Measurements from ENCODE around the gene ZIC5. TPM values are rescaled to one million over a fixed set of nuclear protein-coding genes. Genes with fewer than 3 reads are reported as not detected.

ZIC5 gene
- total RNA-seq, 1 donor from 2014 or later, result not detected

DNA sequence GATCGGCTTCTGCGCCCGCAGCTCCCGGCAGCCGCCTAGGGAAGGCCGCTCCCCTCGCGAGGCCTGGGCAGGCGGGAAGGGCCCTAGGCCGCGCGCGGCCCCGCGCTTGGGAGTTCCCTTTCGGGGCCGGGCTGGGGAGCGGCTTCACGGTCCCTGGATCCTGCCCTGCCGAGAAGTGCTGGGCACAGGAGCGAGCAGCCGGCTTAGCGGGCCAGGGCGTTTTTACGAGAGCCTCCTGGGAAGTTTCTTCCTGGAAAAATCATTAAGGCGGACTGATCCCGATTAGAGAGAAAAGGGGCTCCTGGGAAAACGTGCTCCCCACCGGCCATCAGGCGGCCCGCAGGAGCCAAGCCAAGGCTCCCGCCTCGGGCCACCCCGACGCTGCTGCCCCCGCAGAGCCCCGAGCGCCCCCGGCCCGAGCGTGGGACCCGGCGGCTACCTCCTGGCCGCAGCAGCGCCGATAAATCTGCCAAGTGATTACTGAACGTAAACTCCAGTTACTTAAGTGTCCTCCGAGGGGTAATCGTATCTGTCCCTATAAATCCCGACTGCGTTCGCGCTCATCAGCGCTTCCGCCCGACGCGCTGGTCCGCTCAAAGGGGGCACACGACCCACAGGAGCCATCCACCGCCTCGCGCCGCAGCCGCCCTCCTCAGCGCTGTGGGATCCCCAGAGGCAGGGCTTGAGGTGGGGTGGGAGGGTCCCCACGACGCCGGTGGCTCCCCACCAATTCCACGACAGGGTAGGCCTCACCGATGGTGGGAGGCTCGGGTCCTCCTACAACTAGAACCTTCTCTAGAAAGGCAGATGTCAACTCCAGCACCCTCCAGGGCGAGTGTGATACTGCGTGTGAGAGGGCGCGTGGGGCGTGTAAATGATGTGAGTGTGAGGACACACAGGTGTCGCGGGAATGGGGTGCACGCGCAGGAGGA is 2.8 kb downstream of the ZIC5 start:
- Histone ChIP-seq H3K27me3 (peaks cover 54% of the 10 kb centered on the region), H3K27ac (no peak overlapping the region), H3K36me3 (no peaks in the 10 kb centered on the region), H3K4me3 (peak overlapping the region; percentile 43 to 50), H3K4me1 (peaks cover 18% of the 10 kb centered on the region in 2 donors), H3K9me3 (no peaks in the 10 kb centered on the region)
- peak in 1 of 2 donors; percentile 60 for DNase-seq (ENCODE audit: low spot score in 2 of 2)
- intact Hi-C loops (cut with DNase I), result loop anchor here (5.0 kb wide), 1 partner anchor 881 kb away; no protein-coding TSS in a partner anchor
- TF ChIP-seq, protein P1, sequence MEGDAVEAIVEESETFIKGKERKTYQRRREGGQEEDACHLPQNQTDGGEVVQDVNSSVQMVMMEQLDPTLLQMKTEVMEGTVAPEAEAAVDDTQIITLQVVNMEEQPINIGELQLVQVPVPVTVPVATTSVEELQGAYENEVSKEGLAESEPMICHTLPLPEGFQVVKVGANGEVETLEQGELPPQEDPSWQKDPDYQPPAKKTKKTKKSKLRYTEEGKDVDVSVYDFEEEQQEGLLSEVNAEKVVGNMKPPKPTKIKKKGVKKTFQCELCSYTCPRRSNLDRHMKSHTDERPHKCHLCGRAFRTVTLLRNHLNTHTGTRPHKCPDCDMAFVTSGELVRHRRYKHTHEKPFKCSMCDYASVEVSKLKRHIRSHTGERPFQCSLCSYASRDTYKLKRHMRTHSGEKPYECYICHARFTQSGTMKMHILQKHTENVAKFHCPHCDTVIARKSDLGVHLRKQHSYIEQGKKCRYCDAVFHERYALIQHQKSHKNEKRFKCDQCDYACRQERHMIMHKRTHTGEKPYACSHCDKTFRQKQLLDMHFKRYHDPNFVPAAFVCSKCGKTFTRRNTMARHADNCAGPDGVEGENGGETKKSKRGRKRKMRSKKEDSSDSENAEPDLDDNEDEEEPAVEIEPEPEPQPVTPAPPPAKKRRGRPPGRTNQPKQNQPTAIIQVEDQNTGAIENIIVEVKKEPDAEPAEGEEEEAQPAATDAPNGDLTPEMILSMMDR (IDR thresholded peaks at IDR 0.05), result no peak

DNA sequence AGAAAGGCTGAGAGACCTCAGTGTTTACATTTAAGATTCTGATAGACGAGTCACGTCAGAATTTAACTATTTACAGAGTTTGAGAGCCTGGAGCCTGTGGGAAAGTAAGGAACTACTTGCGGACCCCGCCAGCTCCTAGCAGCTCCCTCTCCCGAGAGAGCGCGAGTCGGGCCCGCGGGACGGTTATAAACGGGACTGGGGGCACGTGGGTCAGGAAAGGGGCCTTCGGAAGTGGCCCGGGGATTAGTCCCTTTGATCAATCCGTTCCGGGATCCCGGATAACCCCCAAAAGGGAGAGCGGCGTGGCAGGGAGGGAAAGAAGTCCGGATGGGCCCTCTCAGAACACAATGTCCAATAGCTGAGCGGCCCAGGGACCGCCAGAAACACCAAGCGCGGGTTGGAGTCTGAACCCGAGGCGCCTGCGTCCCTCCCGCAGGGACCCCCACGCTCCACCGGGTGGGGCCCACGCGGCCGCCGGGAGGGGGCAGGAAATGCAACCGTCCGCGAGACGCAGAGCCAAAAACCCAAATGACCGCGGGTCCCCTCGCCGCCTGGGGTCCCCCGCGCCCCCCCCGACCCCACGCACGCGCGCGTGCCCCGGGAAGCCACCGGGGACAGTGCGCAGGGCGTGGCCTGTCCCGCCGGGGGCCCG is 3.6 kb downstream of the ZIC5 start:
- peaks cover 46% of the 10 kb centered on the region for H3K27me3 ChIP-seq
- no peaks in the 10 kb centered on the region for H3K9me3 ChIP-seq
- TF ChIP-seq, protein P1 (IDR thresholded peaks at IDR 0.05), result no peak
- H3K27ac ChIP-seq, result no peak overlapping the region
- peaks cover 18% of the 10 kb centered on the region in 2 donors for H3K4me1 ChIP-seq
- H3K4me3 ChIP-seq, result peak overlapping the region; percentile 43 to 50
- peak in 1 of 2 donors; percentile 43 for DNase-seq (ENCODE audit: low spot score in 2 of 2)
- H3K36me3 ChIP-seq, result no peaks in the 10 kb centered on the region
- intact Hi-C loops (cut with DNase I), result loop anchor here (5.0 kb wide), 1 partner anchor 881 kb away; no protein-coding TSS in a partner anchor

DNA sequence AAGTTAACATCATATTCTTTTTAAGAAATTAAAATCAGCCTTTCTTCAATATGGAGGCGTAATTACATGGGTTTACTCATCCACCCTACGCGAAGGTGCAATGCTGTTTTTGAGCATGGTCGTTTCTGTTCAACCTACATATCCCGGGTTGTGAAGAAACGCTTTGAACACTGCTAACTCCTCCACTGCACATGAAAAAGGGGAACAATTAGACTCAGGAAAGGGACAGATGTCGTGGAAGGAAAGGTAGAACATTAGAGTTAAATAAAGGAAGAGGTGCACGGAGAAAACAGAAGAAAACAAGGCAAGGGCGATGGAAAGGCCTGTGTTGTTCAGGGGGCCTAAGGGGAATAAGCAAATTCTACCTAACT is 4.1 kb downstream of the ZIC5 start:
- TF ChIP-seq, protein P1 (IDR thresholded peaks at IDR 0.05), result no peak
- H3K27me3 ChIP-seq, result peaks cover 41% of the 10 kb centered on the region
- H3K36me3 ChIP-seq, result no peaks in the 10 kb centered on the region
- DNase-seq (ENCODE audit: low spot score in 2 of 2), result peak in 1 of 2 donors; percentile 1
- no peak overlapping the region for H3K4me3 ChIP-seq
- H3K27ac ChIP-seq, result no peak overlapping the region
- H3K4me1 ChIP-seq, result peaks cover 18% of the 10 kb centered on the region in 2 donors
- intact Hi-C loops (cut with DNase I), result loop anchor here (5.0 kb wide), 1 partner anchor 880 kb away; no protein-coding TSS in a partner anchor
- H3K9me3 ChIP-seq, result no peaks in the 10 kb centered on the region

DNA sequence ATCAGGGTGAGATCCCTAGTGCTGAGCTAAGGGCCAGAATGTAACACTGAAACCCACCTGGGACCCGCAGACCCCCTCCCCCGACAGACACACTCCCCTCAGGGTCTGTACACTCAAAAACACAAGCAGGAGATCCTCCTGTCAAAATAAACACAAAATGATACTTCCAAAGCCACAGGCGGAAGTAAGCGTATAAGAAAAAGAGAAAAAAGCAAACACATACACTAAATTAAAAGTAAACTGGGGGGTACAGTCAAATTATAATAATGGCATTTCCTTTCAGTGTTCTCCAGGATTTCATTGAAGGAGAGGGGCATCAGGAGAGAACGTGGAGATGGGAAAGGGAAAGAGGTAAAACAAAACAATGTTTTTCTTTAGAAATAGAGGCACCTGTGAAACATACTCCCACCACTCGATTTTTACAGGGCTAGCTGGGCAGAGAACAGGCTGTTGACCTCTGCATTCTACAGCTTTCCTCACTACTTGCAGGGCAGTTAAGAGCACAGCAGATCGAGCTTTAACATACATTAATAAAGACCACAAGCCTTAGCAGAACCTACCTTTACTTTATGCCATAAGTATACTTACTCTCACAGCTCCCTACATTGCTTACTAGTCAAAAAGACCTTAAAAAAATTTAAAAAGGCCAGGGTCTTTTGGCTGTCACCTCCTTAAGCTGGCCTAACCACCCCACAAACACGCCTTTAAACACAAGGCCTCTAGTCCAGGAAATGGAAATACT is 5.3 kb downstream of the ZIC5 start:
- Histone ChIP-seq H3K4me1 (peaks cover 15 to 17% of the 10 kb centered on the region in 2 donors), H3K27ac (no peak overlapping the region), H3K4me3 (no peak overlapping the region), H3K36me3 (no peaks in the 10 kb centered on the region), H3K9me3 (no peaks in the 10 kb centered on the region), H3K27me3 (peaks cover 29% of the 10 kb centered on the region)
- peak in 1 of 2 donors; percentile 49 for DNase-seq (ENCODE audit: low spot score in 2 of 2)
- TF ChIP-seq, protein P1 (IDR thresholded peaks at IDR 0.05), result no peak
- intact Hi-C loops (cut with DNase I), result loop anchor here (5.0 kb wide), 1 partner anchor 879 kb away; no protein-coding TSS in a partner anchor

DNA sequence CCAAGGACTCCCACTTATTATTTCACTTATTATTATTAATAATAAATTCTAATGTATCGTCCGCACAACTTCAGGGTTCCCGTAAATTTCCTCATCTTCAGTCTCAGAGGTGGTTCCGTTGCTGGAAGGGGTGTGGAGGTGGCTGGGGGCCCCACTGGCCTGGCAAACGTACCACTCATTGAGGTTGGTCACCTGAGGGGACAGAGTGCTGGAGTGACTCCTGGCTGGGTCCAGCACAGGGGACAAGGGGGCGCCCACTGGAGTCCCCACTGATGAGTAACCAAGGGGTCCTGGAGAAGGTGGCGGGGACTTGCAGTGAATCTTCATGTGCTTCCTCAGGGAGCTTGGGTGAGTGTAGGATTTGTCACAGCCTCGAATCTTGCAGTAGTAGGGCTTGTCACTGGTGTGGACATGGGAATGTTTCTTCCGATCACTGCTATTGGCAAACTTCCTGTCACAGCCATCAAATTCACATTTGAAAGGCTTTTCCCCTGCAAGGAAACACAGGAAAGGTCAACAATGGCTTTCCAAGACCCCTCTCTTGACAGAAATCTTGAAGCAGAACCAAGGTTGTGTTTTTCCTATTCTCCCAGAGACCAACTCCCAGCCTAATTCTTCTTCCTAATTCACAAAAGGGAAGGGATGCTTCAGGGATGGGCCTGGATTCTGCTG is 6.1 kb downstream of the ZIC5 start:
- Histone ChIP-seq H3K27ac (no peak overlapping the region), H3K4me1 (peaks cover 15% of the 10 kb centered on the region in 2 donors), H3K36me3 (no peaks in the 10 kb centered on the region), H3K27me3 (peaks cover 24% of the 10 kb centered on the region), H3K9me3 (no peaks in the 10 kb centered on the region), H3K4me3 (no peak overlapping the region)
- peak in 1 of 2 donors; percentile 50 for DNase-seq (ENCODE audit: low spot score in 2 of 2)
- intact Hi-C loops (cut with DNase I), result loop anchor here (5.0 kb wide), 1 partner anchor 878 kb away; no protein-coding TSS in a partner anchor
- TF ChIP-seq, protein P1 (IDR thresholded peaks at IDR 0.05), result no peak

Measured in ascending aorta (tissue), 2 donors.